Neutrophil (primary cell): Measurements from ENCODE around the gene COPZ2.
"Not testable (repeated sequence)": the region's sequence is repeated elsewhere in the genome, so short reads cannot be mapped to it uniquely, and the experiment has no call there.

ENCODE experiments used
- H3K27ac ChIP-seq: fragments of 200-600 bp; sonication (generic); 2 replicates; pipeline ENCODE4 v1.5.1; 2016; ENCODE audit warnings: mild to moderate bottlenecking, moderate library complexity
- H3K27me3 ChIP-seq: fragments of 200-600 bp; sonication (generic); 2 replicates; pipeline ENCODE4 v1.6.0; 2016; ENCODE audit warnings: mild to moderate bottlenecking
- H3K36me3 ChIP-seq: fragments of 200-600 bp; sonication (generic); 2 replicates; pipeline ENCODE4 v1.5.1; 2017
- H3K4me1 ChIP-seq, 2 experiments: fragments of 200-600 bp in 1 of 2; sonication (generic) in 1 of 2; 1 replicate in 1 of 2; 2 replicates in 1 of 2; pipeline versions ENCODE4 v1.5.1 to v1.6.1; 2013 to 2016; ENCODE audit warnings: low read depth in 1 of 2, low read length in 1 of 2, mild to moderate bottlenecking in 1 of 2, moderate library complexity in 1 of 2; ENCODE audit not compliant: control insufficient read depth in 1 of 2, insufficient read depth in 1 of 2
- H3K4me3 ChIP-seq, 2 experiments: fragments of 200-600 bp in 1 of 2; sonication (generic) in 1 of 2; 1 replicate in 1 of 2; 2 replicates in 1 of 2; pipeline ENCODE4 v1.5.1; 2013 to 2016; ENCODE audit warnings: low read depth in 1 of 2, low read length in 1 of 2, mild to moderate bottlenecking in 1 of 2, moderate library complexity in 1 of 2
- H3K9me3 ChIP-seq: fragments of 200-600 bp; sonication (generic); 2 replicates; pipeline ENCODE4 v1.5.1; 2016
- TF ChIP-seq, protein P1 (sequence below): fragments of 200-600 bp; sonication (generic); IDR thresholded peaks from 2 replicates; pipeline ENCODE4 v1.5.1; 2016; ENCODE audit warnings: antibody characterized with exemption

The COPZ2 gene

DNA sequence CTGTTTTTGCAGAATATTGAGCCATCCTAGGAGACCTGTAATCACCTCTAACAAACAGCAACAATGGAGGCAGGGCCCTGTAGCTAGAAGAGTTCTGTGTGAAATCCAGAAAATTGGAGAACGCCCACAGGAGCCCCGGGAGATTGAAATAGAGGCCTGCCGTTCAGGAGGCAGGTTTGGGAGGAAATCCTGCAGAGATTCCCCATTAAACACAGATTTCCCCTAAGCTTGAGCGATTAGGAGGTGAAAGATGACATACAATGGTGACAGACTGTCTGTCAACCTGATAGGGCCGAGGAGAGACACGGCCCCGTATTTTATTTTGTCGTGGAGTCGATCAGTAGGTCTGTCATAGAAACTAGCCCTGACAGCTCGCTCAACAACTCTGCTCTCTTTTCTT is 48.4 kb downstream of the COPZ2 start:
- no peak overlapping the region for H3K27ac ChIP-seq
- peaks cover 14% of the 10 kb centered on the region for H3K36me3 ChIP-seq
- H3K27me3 ChIP-seq = peaks cover 25% of the 10 kb centered on the region
- H3K4me3 ChIP-seq = no peak overlapping the region
- TF ChIP-seq, protein P1, sequence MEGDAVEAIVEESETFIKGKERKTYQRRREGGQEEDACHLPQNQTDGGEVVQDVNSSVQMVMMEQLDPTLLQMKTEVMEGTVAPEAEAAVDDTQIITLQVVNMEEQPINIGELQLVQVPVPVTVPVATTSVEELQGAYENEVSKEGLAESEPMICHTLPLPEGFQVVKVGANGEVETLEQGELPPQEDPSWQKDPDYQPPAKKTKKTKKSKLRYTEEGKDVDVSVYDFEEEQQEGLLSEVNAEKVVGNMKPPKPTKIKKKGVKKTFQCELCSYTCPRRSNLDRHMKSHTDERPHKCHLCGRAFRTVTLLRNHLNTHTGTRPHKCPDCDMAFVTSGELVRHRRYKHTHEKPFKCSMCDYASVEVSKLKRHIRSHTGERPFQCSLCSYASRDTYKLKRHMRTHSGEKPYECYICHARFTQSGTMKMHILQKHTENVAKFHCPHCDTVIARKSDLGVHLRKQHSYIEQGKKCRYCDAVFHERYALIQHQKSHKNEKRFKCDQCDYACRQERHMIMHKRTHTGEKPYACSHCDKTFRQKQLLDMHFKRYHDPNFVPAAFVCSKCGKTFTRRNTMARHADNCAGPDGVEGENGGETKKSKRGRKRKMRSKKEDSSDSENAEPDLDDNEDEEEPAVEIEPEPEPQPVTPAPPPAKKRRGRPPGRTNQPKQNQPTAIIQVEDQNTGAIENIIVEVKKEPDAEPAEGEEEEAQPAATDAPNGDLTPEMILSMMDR = no peak
- H3K4me1 ChIP-seq = no peaks in the 10 kb centered on the region
- no peaks in the 10 kb centered on the region for H3K9me3 ChIP-seq

DNA sequence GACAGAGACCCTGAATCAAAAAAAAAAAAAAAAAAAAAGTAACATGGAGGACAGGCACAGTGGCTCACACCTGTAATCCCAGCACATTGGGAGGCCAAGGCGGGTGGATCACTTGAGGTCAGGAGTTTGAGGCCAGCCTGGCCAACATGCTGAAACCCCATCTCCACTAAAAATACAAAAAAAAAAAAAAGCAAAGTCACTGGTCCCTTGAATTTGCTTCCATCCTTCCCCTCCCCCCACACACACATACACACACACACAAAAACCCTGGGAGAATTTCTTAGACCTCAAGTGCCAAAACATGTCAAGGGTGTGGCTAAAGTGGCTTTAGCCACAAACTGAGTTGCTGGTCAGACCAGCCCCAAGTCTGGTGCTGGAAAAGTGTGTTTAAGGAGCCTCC is 49.2 kb downstream of the COPZ2 start:
- H3K4me3 ChIP-seq, H3K9me3 ChIP-seq, H3K27ac ChIP-seq, H3K4me1 ChIP-seq: not testable (repeated sequence)
- Histone ChIP-seq H3K36me3 (peaks cover 21% of the 10 kb centered on the region), H3K27me3 (peaks cover 25% of the 10 kb centered on the region)

DNA sequence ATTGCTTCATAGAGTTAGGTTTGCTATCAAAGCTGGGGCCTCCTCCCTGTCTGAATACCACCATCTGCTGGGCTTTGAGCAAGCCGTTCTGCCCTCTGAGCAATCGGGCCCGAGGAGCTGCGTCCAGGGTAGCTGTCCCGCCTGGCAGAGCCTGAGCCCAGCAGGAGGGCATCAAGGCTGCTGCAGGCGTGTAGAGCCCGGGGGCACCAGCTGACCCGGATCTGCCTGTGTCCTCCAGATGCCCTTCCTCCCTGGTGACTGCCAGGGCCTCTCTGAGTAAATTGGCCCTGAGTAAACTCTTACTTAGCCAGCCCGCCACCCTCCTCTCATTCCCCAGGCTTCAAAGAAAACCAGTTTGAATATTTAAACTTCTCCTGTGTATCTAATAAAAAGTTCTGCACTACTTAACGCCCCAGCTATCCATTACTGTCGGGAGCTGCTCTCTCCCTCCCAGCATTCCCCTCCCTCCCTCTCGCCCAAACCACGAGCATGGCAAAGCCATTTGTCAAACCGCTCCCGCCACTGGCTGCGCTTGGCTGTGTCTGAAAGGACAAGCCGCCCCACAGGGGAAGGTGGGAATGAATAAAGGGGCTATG is 50.3 kb downstream of the COPZ2 start:
- H3K9me3 ChIP-seq = no peaks in the 10 kb centered on the region
- TF ChIP-seq, protein P1 = no peak
- H3K27ac ChIP-seq = no peak overlapping the region
- peaks cover 32% of the 10 kb centered on the region for H3K36me3 ChIP-seq
- H3K27me3 ChIP-seq = peaks cover 25% of the 10 kb centered on the region
- H3K4me1 ChIP-seq = no peaks in the 10 kb centered on the region
- H3K4me3 ChIP-seq = no peak overlapping the region

DNA sequence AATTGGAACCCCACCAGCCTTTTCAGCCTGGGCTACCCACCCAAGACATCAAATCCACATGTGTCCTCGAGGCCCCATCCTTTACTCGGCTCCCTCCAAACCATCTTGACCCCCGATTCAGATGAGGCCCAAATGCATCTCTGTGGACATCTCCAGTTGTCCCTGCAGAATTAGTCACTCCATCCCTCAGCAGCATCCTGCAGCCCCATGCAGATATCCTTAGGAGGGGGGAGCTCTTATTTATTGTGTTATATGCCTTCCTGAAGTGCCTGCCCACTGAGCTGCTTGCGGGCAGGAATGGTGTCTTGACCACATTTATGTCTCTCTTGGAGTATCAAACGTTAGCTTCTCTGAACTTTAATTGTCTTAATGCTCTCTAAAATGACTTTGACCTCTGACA is 51.1 kb downstream of the COPZ2 start:
- no peaks in the 10 kb centered on the region for H3K9me3 ChIP-seq
- H3K36me3 ChIP-seq = peaks cover 41% of the 10 kb centered on the region
- H3K27ac ChIP-seq = no peak overlapping the region
- TF ChIP-seq, protein P1 = no peak
- no peak overlapping the region for H3K4me3 ChIP-seq
- H3K4me1 ChIP-seq = no peaks in the 10 kb centered on the region
- peaks cover 25% of the 10 kb centered on the region for H3K27me3 ChIP-seq

DNA sequence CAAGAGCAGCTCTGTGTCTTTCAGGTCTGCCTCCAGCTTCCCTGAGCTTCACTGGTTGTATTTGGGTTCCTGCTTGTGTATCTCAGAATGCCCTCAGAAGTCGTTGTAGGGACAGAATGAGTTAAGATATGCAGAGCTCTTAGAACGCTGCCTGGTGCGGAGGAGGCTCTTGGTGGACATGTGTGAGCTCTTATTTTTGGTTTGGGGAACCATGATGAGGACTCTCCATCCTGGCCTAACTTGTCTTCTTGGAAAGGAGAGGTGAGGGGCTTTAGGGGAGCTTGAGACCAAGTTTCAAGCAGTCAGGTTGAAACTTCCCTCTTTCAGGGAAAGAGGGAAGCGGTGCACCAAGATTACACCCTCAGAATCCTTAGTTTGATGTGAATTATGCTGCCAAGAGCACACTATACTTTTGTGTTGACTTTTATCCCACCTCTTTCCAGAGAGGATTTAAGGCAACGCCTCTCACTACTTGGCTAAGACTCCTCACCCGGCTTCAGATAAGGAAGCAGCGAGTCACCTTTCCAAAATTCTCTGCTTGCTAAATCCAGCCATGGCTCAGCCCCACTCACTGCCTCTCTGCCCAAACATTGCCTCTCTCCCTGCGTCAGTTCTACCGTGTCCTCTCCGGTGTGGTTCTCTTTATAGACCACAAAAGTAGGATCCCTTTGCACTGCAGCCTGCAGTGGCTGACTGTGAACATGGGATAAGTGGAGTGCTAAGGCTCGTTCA is 53.9 kb downstream of the COPZ2 start:
- H3K27me3 ChIP-seq = peaks cover 15% of the 10 kb centered on the region
- TF ChIP-seq, protein P1 = no peak
- H3K27ac ChIP-seq = no peak overlapping the region
- H3K36me3 ChIP-seq = peaks cover 69% of the 10 kb centered on the region
- H3K9me3 ChIP-seq = no peaks in the 10 kb centered on the region
- no peaks in the 10 kb centered on the region for H3K4me1 ChIP-seq
- no peak overlapping the region for H3K4me3 ChIP-seq

DNA sequence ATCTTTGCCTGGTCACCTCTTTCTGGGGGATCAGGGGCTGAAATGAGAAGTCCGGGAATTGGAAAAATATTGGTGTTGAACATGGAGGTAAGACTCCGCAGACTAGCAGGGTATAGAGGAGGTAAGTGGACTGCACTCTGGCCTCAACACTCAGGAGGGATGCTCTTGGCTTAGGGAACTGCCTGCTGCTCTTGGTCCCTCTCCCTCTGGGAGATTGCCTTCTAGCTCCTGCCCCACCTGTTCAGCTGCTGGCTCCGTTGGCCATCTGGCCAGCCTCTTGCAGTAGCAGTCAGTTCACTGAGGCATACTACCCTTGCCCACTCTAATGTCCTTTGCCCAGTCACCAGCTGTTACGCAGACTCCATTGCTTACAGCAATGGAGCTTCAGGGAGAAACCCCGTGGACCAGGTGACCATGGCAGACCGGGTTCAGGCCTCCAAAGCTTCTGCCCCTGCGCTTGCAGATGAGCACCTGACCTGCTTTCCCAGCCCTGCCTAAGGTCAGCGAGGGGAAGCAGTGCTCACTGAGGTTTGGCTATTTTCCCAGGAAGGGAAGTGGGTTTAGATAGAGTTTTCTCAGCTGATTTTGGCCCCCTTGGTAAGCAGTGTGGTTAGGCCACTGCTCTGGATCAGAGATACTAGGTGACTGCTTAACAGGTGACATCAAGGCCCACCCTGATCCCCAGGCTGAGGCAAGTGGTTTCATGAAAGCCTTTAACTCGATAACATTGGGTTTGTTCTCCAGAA is 54.8 kb downstream of the COPZ2 start:
- TF ChIP-seq, protein P1 = no peak

More for the DNA sequence above, 54.8 kb downstream of the COPZ2 start:
- Histone ChIP-seq H3K4me3 (no peak overlapping the region), H3K27me3 (peaks cover 10% of the 10 kb centered on the region), H3K9me3 (no peaks in the 10 kb centered on the region), H3K27ac (no peak overlapping the region), H3K4me1 (no peaks in the 10 kb centered on the region), H3K36me3 (peaks cover 78% of the 10 kb centered on the region)
